ENCODE results near the gene ANAPC7. TPM values are rescaled to one million over a fixed set of nuclear protein-coding genes. Genes with fewer than 3 reads are reported as not detected.

The ANAPC7 gene
- total and polyA plus RNA-seq, 2 of the 13 experiments (the other 11 are each of a cell fraction or from before 2014, with no cell fraction given): 40.0 to 69.1 TPM

- TF ChIP-seq E2F5 (CRISPR knock-in tag; conservative IDR thresholded peaks at IDR 0.05): peak; percentile 39; the same call in 1 of the 2 replicates
- no peak for TF ChIP-seq HHEX (CRISPR knock-in tag; IDR thresholded peaks at IDR 0.05)
- no peak for TF ChIP-seq ZNF839 (CRISPR knock-in tag; IDR thresholded peaks at IDR 0.05; ENCODE audit: borderline replicate concordance)
- no peak for TF ChIP-seq ZNF292 (CRISPR knock-in tag; IDR thresholded peaks at IDR 0.05; ENCODE audit: borderline replicate concordance, low read depth)
- no peak for TF ChIP-seq ZNF879 (CRISPR knock-in tag; IDR thresholded peaks at IDR 0.05)
- no peak for TF ChIP-seq ZNF552 (CRISPR knock-in tag; IDR thresholded peaks at IDR 0.05; ENCODE audit: borderline replicate concordance)
- TF ChIP-seq SIX1 (CRISPR knock-in tag; IDR thresholded peaks at IDR 0.05; ENCODE audit: borderline replicate concordance): no peak
- TF ChIP-seq PHB2 (IDR thresholded peaks at IDR 0.05; ENCODE audit: partially characterized antibody): no peak
- no peak for TF ChIP-seq BCL6 (CRISPR knock-in tag; IDR thresholded peaks at IDR 0.05)
- no peak for TF ChIP-seq TEAD2 (CRISPR knock-in tag; IDR thresholded peaks at IDR 0.05)
- 0 out of 2 replicates have a peak, but pooled peaks have one; percentile 30 for TF ChIP-seq TARDBP (CRISPR knock-in tag; IDR thresholded peaks at IDR 0.05)
- no peak for TF ChIP-seq CENPT (CRISPR knock-in tag; IDR thresholded peaks at IDR 0.05; ENCODE audit: low read depth)
- TF ChIP-seq MAFF (IDR thresholded peaks at IDR 0.05; ENCODE audit: low read depth, low read length): no peak
- peak; percentile 27; the same call in 1 of the 2 replicates for TF ChIP-seq SALL2 (CRISPR knock-in tag; IDR thresholded peaks at IDR 0.05)
- peak; percentile 40; the same call in 1 of the 2 replicates for TF ChIP-seq ELF4 (CRISPR knock-in tag; IDR thresholded peaks at IDR 0.05; ENCODE audit: borderline replicate concordance)
- no peak for TF ChIP-seq ZFP90 (CRISPR knock-in tag; IDR thresholded peaks at IDR 0.05; ENCODE audit: borderline replicate concordance)
- no peak for TF ChIP-seq KDM1A (CRISPR knock-in tag; IDR thresholded peaks at IDR 0.05)
- TF ChIP-seq CC2D1A (CRISPR knock-in tag; IDR thresholded peaks at IDR 0.05): no peak
- no peak for TF ChIP-seq CHD2 (IDR thresholded peaks at IDR 0.05; ENCODE audit: low read depth, low read length)
- no peak; the same call in 1 of the 2 replicates for TF ChIP-seq ZBTB7A (CRISPR knock-in tag; IDR thresholded peaks at IDR 0.05)
- TF ChIP-seq HNRNPL (IDR thresholded peaks at IDR 0.05; ENCODE audit: low read depth, low read length): no peak
- TF ChIP-seq IRX3 (CRISPR knock-in tag; IDR thresholded peaks at IDR 0.05; ENCODE audit: borderline replicate concordance, low read depth): peak; percentile 87; the same call in 1 of the 2 replicates
- TF ChIP-seq NR2F6 (IDR thresholded peaks at IDR 0.05): no peak
- no peak for TF ChIP-seq NR2F6 (CRISPR knock-in tag; IDR thresholded peaks at IDR 0.05)
- TF ChIP-seq RERE (CRISPR knock-in tag; IDR thresholded peaks at IDR 0.05; ENCODE audit: low read depth): no peak
- TF ChIP-seq ZNF143 (CRISPR knock-in tag; IDR thresholded peaks at IDR 0.05): no peak
- peak; percentile 59; the same call in 1 of the 2 replicates for TF ChIP-seq SNAPC2 (CRISPR knock-in tag; IDR thresholded peaks at IDR 0.05)
Observed at GRCh38 chr12:110403146-110403975, at the start of gene ANAPC7 (continued).

Data from HepG2 (cell line).